ENCODE results near the gene DAAM1. TPM values are rescaled to one million over a fixed set of nuclear protein-coding genes. Genes with fewer than 3 reads are reported as not detected.

DAAM1 gene
- total RNA-seq, 6 experiments from 2014 or later: 7.5 to 12.2 (median 8.6) TPM

- Mint-ChIP-seq H3K36me3 (ENCODE audit: low read depth) (peaks cover 4% of the 10 kb centered on the region; the same call in 1 of the 2 replicates), H3K9me3 (no peaks in the 10 kb centered on the region), H3K27ac (no peak overlapping the region), H3K4me1 (ENCODE audit: low read depth) (0 out of 2 replicates have a peak, but pooled peaks cover 5% of the 10 kb centered on the region), H3K27me3 (ENCODE audit: insufficient read depth) (no peaks in the 10 kb centered on the region; the same call in 1 of the 2 replicates), H3K4me3 (no peak overlapping the region)
- no peak for TF ChIP-seq CTCF (IDR thresholded peaks at IDR 0.05)
- DNase-seq: no peak
Measured at GRCh38 chr14:59200195-59200594, 11.7 kb downstream of the DAAM1 start.

- no peak overlapping the region for H3K4me3 Mint-ChIP-seq
- H3K27me3 Mint-ChIP-seq (ENCODE audit: insufficient read depth): no peaks in the 10 kb centered on the region; the same call in 1 of the 2 replicates
- no peaks in the 10 kb centered on the region for H3K9me3 Mint-ChIP-seq
- H3K27ac Mint-ChIP-seq: no peak overlapping the region
- DNase-seq: no peak
- TF ChIP-seq CTCF (IDR thresholded peaks at IDR 0.05): no peak
- peaks cover 4% of the 10 kb centered on the region; the same call in 1 of the 2 replicates for H3K36me3 Mint-ChIP-seq (ENCODE audit: low read depth)
- H3K4me1 Mint-ChIP-seq (ENCODE audit: low read depth): 0 out of 2 replicates have a peak, but pooled peaks cover 5% of the 10 kb centered on the region
Measured at GRCh38 chr14:59202031-59202430, 13.6 kb downstream of the DAAM1 start.

- Mint-ChIP-seq H3K4me1 (ENCODE audit: low read depth) (peaks cover 25% of the 10 kb centered on the region), H3K27me3 (ENCODE audit: insufficient read depth) (peaks cover 1% of the 10 kb centered on the region)
Measured at GRCh38 chr14:59204305-59204704, 15.8 kb downstream of the DAAM1 start.

GRCh38 chr14:59206892-59207291 lies 18.4 kb downstream of the DAAM1 start:
- Mint-ChIP-seq H3K36me3 (ENCODE audit: low read depth) (peaks cover 4% of the 10 kb centered on the region; the same call in 1 of the 2 replicates), H3K4me3 (no peak overlapping the region), H3K27me3 (ENCODE audit: insufficient read depth) (peaks cover 1% of the 10 kb centered on the region), H3K27ac (no peak overlapping the region), H3K4me1 (ENCODE audit: low read depth) (peaks cover 25% of the 10 kb centered on the region), H3K9me3 (no peaks in the 10 kb centered on the region)
- no peak for TF ChIP-seq CTCF (IDR thresholded peaks at IDR 0.05)
- no peak for DNase-seq

More at GRCh38 chr14:59204305-59204704, 15.8 kb downstream of the DAAM1 start:
- Mint-ChIP-seq H3K9me3 (no peaks in the 10 kb centered on the region), H3K4me3 (no peak overlapping the region), H3K36me3 (ENCODE audit: low read depth) (peaks cover 4% of the 10 kb centered on the region; the same call in 1 of the 2 replicates), H3K27ac (no peak overlapping the region)
- DNase-seq: no peak
- TF ChIP-seq CTCF (IDR thresholded peaks at IDR 0.05): no peak

- no peaks in the 10 kb centered on the region for H3K9me3 Mint-ChIP-seq
- H3K36me3 Mint-ChIP-seq (ENCODE audit: low read depth): peaks cover 4% of the 10 kb centered on the region; the same call in 1 of the 2 replicates
- H3K27ac Mint-ChIP-seq: no peak overlapping the region
- TF ChIP-seq CTCF (IDR thresholded peaks at IDR 0.05): no peak
- no peak for DNase-seq
- peaks cover 25% of the 10 kb centered on the region for H3K4me1 Mint-ChIP-seq (ENCODE audit: low read depth)
- H3K27me3 Mint-ChIP-seq (ENCODE audit: insufficient read depth): peaks cover 1% of the 10 kb centered on the region
- H3K4me3 Mint-ChIP-seq: no peak overlapping the region
Measured at GRCh38 chr14:59207506-59207933, 19.1 kb downstream of the DAAM1 start.
